Peyer's patch (tissue), 4 donors: ENCODE measurements around the gene PCAT6.

Experiments used
- CTCF ChIP-seq, 6 experiments: fragments of 450-650 bp in 4 of 6; fragments of 200-600 bp in 2 of 6; sonication (generic) in 1 of 6; IDR thresholded peaks; one replicate each; pipeline ENCODE4 v1.5.1; 2017 to 2019; ENCODE audit warnings: antibody characterized with exemption in 6 of 6, mild to moderate bottlenecking in 3 of 6, moderate library complexity in 1 of 6
- POLR2A ChIP-seq, 2 donors: fragments of 450-650 bp; IDR thresholded peaks; one replicate each; pipeline ENCODE4 v1.5.1; 2017; ENCODE audit warnings: antibody characterized with exemption in 2 of 2, mild to moderate bottlenecking in 2 of 2, moderate library complexity in 2 of 2

GRCh38 chr1:202802998-202803932 lies 7.5 kb upstream of the PCAT6 start:
- TF ChIP-seq POLR2A (IDR thresholded peaks at IDR 0.05): no peak
- no peak for TF ChIP-seq CTCF (IDR thresholded peaks at IDR 0.05)
